Measurements from ENCODE around the gene TNFSF12.
A peak's percentile ranks its signal among the peaks of the same experiment; 100 is the strongest.

Gene TNFSF12

GRCh38 chr17:7548585-7549400, at the start of gene TNFSF12:
Gene TNFSF12, plus strand, starts transcription at chr17:7549058. Its CDS starts 96 bp downstream, at chr17:7549154.
- peak within 1 kb of the TSS; percentile 77 for H3K4me3 Mint-ChIP-seq
- TF ChIP-seq CTCF (IDR thresholded peaks at IDR 0.05): no peak
- peak; percentile 69 for DNase-seq
- H3K4me1 Mint-ChIP-seq: peaks cover 29% of the 10 kb centered on the region
- peak within 1 kb of the TSS; percentile 23 for H3K27ac Mint-ChIP-seq
- no peaks in the 10 kb centered on the region for H3K9me3 Mint-ChIP-seq
- H3K27me3 Mint-ChIP-seq (ENCODE audit: low read depth, poor library complexity): peaks cover 53% of the 10 kb centered on the region
- no peaks in the 10 kb centered on the region for H3K36me3 Mint-ChIP-seq (ENCODE audit: low read depth)

GRCh38 chr17:7499161-7499560, 49.7 kb upstream of the TNFSF12 start:
- no peaks in the 10 kb centered on the region for H3K4me1 Mint-ChIP-seq
- no peak overlapping the region for H3K4me3 Mint-ChIP-seq
- no peak for TF ChIP-seq CTCF (IDR thresholded peaks at IDR 0.05)
- no peaks in the 10 kb centered on the region for H3K27me3 Mint-ChIP-seq (ENCODE audit: low read depth, poor library complexity)
- DNase-seq: no peak
- H3K27ac Mint-ChIP-seq: peak overlapping the region; percentile 73
- H3K9me3 Mint-ChIP-seq: no peaks in the 10 kb centered on the region
- peaks cover 89% of the 10 kb centered on the region for H3K36me3 Mint-ChIP-seq (ENCODE audit: low read depth)

GRCh38 chr17:7501729-7502128, 47.1 kb upstream of the TNFSF12 start:
- H3K4me1 Mint-ChIP-seq: no peaks in the 10 kb centered on the region
- no peak for DNase-seq
- H3K27me3 Mint-ChIP-seq (ENCODE audit: low read depth, poor library complexity): no peaks in the 10 kb centered on the region
- TF ChIP-seq CTCF (IDR thresholded peaks at IDR 0.05): no peak
- no peak overlapping the region for H3K4me3 Mint-ChIP-seq
- H3K36me3 Mint-ChIP-seq (ENCODE audit: low read depth): peaks cover 85% of the 10 kb centered on the region
- H3K27ac Mint-ChIP-seq: no peak overlapping the region
- no peaks in the 10 kb centered on the region for H3K9me3 Mint-ChIP-seq

GRCh38 chr17:7502171-7502847, 46.5 kb upstream of the TNFSF12 start:
- H3K27ac Mint-ChIP-seq: no peak overlapping the region
- TF ChIP-seq CTCF (IDR thresholded peaks at IDR 0.05): no peak
- peaks cover 83% of the 10 kb centered on the region for H3K36me3 Mint-ChIP-seq (ENCODE audit: low read depth)
- no peak overlapping the region for H3K4me3 Mint-ChIP-seq
- DNase-seq: no peak
- no peaks in the 10 kb centered on the region for H3K4me1 Mint-ChIP-seq
- H3K27me3 Mint-ChIP-seq (ENCODE audit: low read depth, poor library complexity): no peaks in the 10 kb centered on the region
- no peaks in the 10 kb centered on the region for H3K9me3 Mint-ChIP-seq

- H3K4me3 Mint-ChIP-seq: no peak overlapping the region
These were observed 45.9 kb upstream of the TNFSF12 start for GRCh38 chr17:7502987-7503386.

More at GRCh38 chr17:7502987-7503386, 45.9 kb upstream of the TNFSF12 start:
- no peaks in the 10 kb centered on the region for H3K9me3 Mint-ChIP-seq
- no peaks in the 10 kb centered on the region for H3K4me1 Mint-ChIP-seq
- TF ChIP-seq CTCF (IDR thresholded peaks at IDR 0.05): no peak
- no peak for DNase-seq
- H3K27me3 Mint-ChIP-seq (ENCODE audit: low read depth, poor library complexity): no peaks in the 10 kb centered on the region
- no peak overlapping the region for H3K27ac Mint-ChIP-seq
- peaks cover 83% of the 10 kb centered on the region for H3K36me3 Mint-ChIP-seq (ENCODE audit: low read depth)

Measured in nephron progenitor cell (in vitro differentiated cells).